Measurements from ENCODE around the gene MCRIP2.

Gene MCRIP2

GRCh38 chr16:670485-671352 is 29.1 kb downstream of the MCRIP2 start:
- DNase-seq (ENCODE audit: low spot score): no peak

DNA sequence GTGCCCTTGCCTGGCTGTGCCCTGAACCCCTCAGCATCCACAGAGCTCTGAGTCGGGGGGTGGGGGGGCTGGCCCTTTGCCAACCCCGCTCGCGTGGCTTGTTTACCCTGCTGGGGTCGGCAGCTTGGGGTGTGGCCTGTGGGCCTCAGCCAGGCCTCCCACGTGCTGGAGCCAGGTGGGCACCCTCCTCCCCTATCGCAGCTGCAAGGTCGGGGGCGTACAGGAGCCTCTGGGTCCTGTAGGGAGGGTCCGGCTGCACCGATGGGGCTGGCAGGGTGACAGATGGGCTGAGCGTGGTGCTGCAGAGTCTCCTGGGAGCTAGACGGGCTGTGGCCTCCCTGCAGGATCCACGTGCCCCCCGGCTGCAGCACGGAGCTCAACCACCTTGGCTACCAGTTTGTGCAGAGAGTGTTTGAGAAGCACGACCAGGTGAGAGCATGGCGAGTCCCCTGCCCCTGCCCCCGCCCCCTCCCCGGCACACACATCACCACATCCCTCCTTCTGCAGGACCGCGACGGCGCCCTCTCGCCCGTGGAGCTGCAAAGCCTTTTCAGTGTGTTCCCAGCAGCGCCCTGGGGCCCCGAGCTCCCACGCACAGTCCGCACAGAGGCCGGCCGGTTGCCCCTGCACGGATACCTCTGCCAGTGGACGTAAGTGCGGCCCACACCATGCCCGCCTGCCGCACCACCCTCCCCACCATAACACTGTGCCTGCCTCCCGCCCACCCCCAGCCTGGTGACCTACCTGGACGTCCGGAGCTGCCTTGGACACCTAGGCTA is 29.9 kb downstream of the MCRIP2 start:
- no peak for DNase-seq (ENCODE audit: low spot score)

DNA sequence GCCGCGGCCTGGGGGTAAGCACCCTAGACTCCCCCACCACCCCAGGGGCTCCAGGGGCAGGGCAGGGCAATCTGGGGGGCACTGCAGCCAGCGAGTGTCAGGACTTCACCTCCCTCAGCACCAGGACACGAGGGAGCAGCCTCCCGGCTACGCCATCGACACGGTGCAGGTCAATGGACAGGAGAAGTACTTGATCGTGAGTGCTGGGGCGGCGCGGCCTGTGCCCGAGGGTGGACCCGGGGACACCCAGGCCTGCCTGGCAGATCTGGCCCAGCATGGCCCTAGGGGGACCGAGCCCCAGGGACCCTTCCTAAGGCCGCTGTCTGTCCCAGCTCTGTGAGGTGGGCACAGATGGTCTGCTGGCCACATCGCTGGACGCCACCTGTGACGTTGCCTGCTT is 30.7 kb downstream of the MCRIP2 start:
- DNase-seq (ENCODE audit: low spot score): no peak

- no peak for DNase-seq (ENCODE audit: low spot score)
Measured at GRCh38 chr16:672851-673250, 31.2 kb downstream of the MCRIP2 start.

DNA sequence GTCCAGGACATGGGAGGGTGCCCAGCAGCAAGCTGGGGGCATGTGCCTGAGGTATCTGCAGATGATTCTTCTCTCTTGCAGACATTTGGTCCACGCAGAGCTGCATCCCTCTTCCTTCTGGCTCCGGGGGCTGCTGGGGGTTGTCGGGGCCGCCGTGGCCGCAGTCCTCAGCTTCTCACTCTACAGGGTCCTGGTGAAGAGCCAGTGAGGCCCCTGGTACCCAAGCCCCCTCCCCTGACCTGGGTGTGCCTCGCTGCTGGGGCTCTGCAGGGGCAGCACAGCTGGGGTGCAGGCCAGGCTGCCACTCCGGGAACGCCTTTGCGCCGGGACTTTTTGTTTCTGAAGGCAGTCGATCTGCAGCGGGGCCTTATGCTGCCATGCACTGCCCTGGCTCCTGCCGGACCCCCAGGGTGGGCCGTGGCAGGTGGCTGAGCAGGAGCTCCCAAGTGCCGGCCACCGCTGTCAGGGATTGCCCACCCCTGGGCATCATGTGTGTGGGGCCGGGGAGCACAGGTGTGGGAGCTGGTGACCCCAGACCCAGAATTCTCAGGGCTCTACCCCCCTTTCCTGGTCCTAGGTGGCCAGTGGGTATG is 31.9 kb downstream of the MCRIP2 start:
- DNase-seq (ENCODE audit: low spot score): no peak

GRCh38 chr16:674214-674881 is 32.7 kb downstream of the MCRIP2 start:
- no peak for DNase-seq (ENCODE audit: low spot score)

DNA sequence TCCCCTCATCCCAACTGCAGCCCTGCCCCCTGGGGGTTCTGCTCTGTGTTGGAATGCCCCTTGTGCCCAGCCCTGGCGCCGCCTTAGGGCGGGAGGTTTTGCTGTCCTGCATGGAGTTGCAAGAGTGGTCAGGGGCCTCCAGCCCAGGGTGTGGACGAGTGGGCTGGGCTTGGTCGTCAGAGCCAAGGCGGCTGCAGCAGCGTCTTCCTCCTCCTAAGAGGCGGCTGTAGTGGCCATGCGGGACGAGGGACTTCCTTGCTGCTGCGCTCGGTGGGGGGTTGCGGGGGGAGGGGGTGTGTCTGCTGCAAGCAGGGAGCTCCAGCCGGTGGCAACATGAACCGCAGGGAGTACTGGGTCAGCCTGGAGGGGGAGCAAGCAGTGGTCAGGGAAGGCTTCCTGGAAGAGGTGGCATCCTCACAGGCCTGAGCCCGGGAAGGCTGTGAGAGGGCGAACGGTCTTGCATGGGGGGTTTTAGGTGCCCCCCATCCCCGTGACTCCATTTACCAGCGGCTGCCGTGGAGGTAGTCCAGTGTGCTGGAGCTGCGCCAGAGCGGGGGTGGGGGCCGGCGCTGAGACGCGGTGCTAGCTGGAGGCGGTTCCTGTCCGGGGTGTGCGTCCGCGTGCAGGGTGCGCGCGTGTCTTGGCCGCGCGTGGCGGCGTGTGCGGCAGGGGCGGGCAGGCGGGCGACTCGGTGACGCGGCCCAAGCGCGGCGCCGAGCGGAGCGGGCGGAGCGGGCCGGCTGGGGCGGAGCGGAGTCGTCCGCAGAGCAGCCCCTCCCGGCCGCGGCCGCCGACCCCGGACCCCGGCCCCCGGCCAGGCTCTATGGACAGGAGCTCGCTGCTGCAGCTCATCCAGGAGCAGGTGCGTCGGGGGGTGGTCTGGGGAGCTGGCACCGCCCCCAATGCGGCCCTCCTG is 33.6 kb downstream of the MCRIP2 start, which contains the start of gene RHBDL1:
Gene RHBDL1 (plus strand): TSS at position 704 of the 916 bp plus-strand sequence. CDS start 120 bp downstream, at position 824.
- DNase-seq (ENCODE audit: low spot score): no peak

DNA sequence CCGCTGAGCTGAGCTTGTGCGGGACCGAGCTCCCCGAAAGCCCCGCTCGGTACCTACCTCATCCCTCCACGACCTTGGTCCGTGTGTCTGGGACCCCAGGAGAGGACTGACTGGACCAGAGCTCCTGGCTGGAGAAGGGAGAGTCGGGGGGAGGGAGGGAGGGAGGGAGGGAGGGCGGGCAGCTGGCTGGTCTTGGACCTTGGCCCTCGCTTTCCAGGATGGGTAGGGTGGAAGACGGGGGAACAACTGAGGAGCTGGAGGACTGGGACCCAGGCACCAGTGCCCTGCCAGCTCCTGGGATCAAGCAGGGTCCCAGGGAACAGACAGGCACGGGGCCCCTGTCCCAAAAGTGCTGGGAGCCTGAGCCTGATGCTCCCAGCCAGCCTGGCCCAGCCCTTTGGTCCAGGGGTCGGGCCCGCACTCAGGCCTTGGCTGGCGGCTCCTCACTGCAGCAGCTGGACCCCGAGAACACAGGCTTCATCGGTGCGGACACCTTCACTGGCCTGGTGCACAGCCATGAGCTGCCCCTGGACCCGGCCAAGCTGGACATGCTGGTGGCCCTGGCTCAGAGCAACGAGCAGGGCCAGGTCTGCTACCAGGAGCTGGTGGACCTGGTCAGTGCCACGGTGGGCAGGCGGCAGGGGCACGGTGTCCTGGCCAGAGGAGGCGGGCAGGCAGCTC is 34.4 kb downstream of the MCRIP2 start:
- DNase-seq (ENCODE audit: low spot score): no peak

DNA sequence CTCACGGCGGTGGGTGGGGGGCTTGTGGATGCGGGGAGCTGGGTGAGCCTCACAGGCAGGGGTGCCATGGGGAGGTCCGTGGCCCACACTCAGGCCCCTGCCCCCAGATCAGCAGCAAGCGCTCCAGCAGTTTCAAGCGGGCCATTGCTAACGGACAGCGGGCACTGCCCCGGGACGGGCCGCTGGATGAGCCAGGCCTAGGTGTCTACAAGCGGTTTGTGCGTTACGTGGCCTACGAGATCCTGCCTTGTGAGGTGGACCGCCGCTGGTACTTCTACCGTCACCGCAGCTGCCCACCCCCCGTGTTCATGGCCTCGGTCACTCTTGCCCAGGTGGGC is 34.9 kb downstream of the MCRIP2 start:
- DNase-seq (ENCODE audit: low spot score): no peak

GRCh38 chr16:676913-677312 is 35.3 kb downstream of the MCRIP2 start:
- DNase-seq (ENCODE audit: low spot score): no peak

GRCh38 chr16:677316-678190 is 35.9 kb downstream of the MCRIP2 start:
- no peak for DNase-seq (ENCODE audit: low spot score)

DNA sequence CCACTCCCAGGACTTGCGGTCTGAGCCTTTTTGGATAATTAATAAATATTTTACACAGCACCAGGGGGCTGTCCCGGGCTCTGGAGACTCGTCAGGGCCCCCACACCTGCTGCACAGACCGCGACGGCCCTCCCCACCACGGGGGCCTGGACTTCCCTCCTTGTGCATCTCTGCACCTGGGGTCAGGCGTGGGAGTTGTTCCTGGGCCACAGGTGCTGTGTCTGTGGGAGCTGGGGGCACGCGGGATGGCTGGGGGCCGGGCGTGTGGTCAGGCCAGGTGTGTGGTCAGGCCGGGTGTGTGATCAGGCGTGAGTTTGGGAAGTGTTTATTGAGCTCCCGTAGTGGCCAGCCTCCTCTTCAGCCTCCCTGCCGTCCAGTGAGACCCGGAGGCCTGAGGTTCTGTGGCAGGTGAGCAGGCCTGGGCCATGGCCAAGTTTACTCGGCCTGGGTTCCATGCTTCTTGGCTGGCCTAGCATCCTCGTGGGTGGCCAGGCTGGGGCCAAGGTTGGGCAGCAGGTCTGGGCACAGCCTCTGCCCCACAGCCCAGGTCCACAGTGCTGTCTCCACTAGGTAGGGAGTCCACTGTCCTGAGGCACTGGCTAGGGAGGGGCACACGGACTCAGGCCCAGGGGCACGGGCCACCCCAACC is 36.7 kb downstream of the MCRIP2 start:
- DNase-seq (ENCODE audit: low spot score): no peak

GRCh38 chr16:678858-679813 is 37.5 kb downstream of the MCRIP2 start:
- DNase-seq (ENCODE audit: low spot score): peak; percentile 31

DNA sequence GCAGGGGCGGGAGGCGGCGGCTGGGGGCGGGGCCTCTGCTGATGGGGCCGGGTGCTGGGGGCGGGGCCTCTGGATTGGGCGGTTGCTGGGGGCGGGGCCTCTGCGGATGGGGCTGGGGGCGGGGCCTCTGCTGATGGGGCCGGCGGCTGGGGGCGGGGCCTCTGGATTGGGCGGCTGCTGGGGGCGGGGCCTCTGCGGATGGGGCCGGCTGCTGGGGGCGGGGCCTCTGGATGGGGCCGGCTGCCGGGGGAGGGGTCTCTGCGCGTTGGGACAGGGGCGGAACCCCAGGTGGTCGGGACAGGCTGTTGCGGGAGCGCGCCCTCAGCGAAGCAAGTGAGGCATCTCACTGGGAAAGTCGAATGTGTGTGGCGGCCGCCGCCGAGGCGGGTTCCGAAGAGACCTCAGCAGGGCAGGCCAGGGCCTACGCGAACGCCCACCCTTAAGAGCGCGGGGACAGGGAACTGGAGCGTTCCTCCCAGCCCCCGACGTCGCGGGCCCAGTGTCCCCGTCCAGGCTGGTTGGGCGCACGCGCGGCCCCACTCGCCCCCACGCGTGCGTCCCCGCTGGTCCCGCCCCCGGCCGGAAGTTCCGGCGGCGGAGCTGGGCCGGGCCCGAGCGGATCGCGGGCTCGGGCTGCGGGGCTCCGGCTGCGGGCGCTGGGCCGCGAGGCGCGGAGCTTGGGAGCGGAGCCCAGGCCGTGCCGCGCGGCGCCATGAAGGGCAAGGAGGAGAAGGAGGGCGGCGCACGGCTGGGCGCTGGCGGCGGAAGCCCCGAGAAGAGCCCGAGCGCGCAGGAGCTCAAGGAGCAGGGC is 38.4 kb downstream of the MCRIP2 start, which contains the start of gene STUB1:
Gene STUB1 (plus strand): TSS at position 597 of the 811 bp plus-strand sequence. CDS start 116 bp downstream, at position 713.
- DNase-seq (ENCODE audit: low spot score): peak; percentile 84

GRCh38 chr16:680625-680945 is 39.0 kb downstream of the MCRIP2 start:
- no peak for DNase-seq (ENCODE audit: low spot score)

GRCh38 chr16:680967-681745 is 39.5 kb downstream of the MCRIP2 start:
- DNase-seq (ENCODE audit: low spot score): peak; percentile 19

All from LoVo (cell line).